ENCODE data around the gene HHEX.
"Not testable (repeated sequence)": the region's sequence is repeated elsewhere in the genome, so short reads cannot be mapped to it uniquely, and the experiment has no call there.

Gene HHEX

DNA sequence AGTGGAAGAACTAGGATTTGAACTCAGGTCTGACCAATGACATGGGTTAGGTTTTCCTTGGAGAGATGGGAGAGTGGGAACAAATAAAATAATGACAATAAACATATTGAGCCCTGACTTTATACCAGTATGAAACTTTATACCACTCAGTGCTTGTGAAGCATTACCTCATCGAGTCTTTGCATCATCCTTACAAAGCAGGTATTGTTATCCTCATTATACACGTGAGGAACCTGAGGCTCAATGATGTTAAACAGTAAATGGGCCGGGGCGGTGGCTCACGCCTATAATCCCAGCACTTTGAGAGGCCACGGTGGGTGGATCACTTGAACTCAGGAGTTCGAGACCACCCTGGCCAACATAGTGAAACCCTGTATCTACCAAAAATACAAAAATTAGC is 47.7 kb downstream of the HHEX start:
- no peak for DNase-seq (ENCODE audit: low read depth)

DNA sequence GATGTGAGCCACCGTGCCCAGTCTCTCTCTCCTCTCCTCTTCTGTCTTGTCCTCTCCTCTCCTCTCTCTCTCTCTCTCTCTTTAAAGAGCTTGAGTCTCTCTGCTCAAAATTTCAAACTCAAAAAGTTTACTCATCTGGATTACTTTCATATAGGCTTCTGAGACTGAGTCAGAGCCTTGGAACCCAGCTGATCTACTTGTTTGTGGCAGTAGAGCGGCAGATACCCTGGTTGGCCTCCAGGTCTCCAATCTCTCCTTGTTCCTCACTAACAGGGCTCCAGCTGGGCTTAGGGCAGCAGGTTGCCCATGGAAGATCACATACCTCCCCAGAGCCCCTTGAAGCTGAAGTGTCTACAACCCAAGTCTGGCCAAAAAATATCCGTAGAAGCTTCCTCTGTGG is 51.0 kb downstream of the HHEX start:
- no peak for DNase-seq (ENCODE audit: low read depth)

- not testable (repeated sequence) for DNase-seq (ENCODE audit: low read depth)
Measured at GRCh38 chr10:92741741-92742140, 52.0 kb downstream of the HHEX start.

DNA sequence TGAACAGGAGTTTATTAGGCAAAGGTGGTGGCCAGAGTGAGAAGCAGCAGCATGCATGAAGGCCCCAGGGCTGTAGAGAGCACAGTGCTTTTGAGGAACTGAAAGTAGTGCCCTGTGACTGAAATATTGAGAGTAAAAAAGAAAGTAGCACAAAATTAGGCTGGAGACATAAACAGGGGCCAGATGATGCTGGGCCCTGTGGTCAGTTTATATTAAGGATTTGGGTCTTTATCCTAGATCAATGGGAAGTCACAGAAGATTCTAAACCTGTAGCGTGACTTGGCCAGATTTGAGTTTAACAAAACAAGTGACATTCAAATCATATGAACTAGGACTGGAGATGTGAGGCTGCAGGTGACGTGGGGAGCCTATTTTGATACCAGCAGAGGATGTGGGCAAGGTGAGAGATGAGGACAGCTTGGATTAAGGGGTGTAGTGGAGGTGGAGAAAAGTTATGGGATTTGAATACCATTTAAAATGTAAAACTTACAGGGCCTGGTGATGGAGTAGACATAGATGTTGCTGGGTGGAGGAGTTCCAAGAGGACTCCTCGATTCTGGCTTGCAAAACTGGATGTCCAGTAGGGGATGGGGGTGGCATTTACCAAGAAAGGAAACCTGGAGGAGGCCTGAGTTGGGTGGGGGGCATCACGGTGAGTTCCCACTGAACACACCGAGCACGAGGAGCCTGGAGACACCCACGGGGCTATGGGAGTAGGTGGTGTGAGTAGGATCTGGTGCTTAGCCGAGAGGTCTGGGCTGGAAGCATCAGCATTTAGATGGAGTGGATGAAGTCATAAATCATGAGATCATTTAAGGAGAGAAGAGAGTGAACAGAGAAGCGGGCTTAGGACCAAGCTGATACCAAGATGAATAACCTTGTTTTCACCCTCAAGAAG is 52.8 kb downstream of the HHEX start:
- DNase-seq (ENCODE audit: low read depth) = no peak

Data from stimulated activated CD8-positive, alpha-beta memory T cell treated with anti-CD3 and anti-CD28 coated beads, Interleukin-15, amount 100 ng/mL, for 24 hours (primary cell).